CD4-positive, alpha-beta T cell treated with Interleukin-15 for 4 hours (primary cell): ENCODE results near the gene CEP72.

Experiments
- DNase-seq: peaks from one replicate; pipeline ENCODE4 v3.0.0-alpha.2; 2020; ENCODE audit warnings: low spot score

The CEP72 gene

GRCh38 chr5:658103-658502, 46.0 kb downstream of the CEP72 start:
- DNase-seq = no peak

- DNase-seq = no peak
These were observed 47.5 kb downstream of the CEP72 start for GRCh38 chr5:659496-660263.

GRCh38 chr5:660491-661030, 48.4 kb downstream of the CEP72 start:
- no peak for DNase-seq

GRCh38 chr5:661891-662750, 50.0 kb downstream of the CEP72 start:
- no peak for DNase-seq

GRCh38 chr5:662751-663435, 50.8 kb downstream of the CEP72 start:
- no peak for DNase-seq

GRCh38 chr5:663436-664342, 51.5 kb downstream of the CEP72 start:
- DNase-seq = no peak

GRCh38 chr5:664343-664993, 52.3 kb downstream of the CEP72 start:
- DNase-seq = no peak

- DNase-seq = no peak
These were observed 52.8 kb downstream of the CEP72 start for GRCh38 chr5:664994-665360.

GRCh38 chr5:665541-665955, 53.4 kb downstream of the CEP72 start:
- DNase-seq = no peak

- no peak for DNase-seq
These were observed 54.0 kb downstream of the CEP72 start for GRCh38 chr5:665956-666711.

- DNase-seq = no peak
These were observed 54.8 kb downstream of the CEP72 start for GRCh38 chr5:666816-667498.

- no peak for DNase-seq
These were observed 56.3 kb downstream of the CEP72 start for GRCh38 chr5:668283-668995.

GRCh38 chr5:669111-669841, 57.1 kb downstream of the CEP72 start:
- DNase-seq = peak; percentile 44

- no peak for DNase-seq
These were observed 57.8 kb downstream of the CEP72 start for GRCh38 chr5:669842-670395.

GRCh38 chr5:670396-671270, 58.5 kb downstream of the CEP72 start:
- DNase-seq = no peak

- DNase-seq = peak; percentile 77
These were observed 59.6 kb downstream of the CEP72 start for GRCh38 chr5:671459-672328.
